GM21367 (cell line): Measurements from ENCODE around the gene MAGOH.
"Not testable (repeated sequence)": the region's sequence is repeated elsewhere in the genome, so short reads cannot be mapped to it uniquely, and the experiment has no call there.

ENCODE experiments used
- ATAC-seq: cut with Tn5 transposase; IDR thresholded peaks from one replicate; pipeline ENCODE4 v1.9.1; 2021; ENCODE audit not compliant: unreplicated experiment

MAGOH gene

DNA sequence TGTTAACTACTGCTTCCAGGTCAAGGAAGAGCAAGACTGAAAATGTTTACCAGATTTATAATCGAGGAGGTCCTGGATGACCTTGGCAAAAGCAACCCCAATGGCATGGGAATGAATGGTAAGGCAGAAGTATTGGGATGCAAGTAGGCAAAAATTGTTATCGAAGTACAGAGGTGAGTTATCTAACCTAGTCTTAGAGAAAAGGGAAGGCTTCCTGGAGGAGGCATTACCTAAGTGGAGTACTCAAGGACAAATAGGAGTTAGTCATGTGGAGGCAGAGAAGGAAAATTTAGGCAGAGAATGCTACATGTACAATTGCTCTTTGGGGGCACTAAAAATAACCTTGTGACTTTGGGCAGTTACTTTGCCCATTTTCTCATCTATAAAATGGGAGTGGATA, 3.5 kb upstream of the MAGOH start:
- no peak for ATAC-seq

DNA sequence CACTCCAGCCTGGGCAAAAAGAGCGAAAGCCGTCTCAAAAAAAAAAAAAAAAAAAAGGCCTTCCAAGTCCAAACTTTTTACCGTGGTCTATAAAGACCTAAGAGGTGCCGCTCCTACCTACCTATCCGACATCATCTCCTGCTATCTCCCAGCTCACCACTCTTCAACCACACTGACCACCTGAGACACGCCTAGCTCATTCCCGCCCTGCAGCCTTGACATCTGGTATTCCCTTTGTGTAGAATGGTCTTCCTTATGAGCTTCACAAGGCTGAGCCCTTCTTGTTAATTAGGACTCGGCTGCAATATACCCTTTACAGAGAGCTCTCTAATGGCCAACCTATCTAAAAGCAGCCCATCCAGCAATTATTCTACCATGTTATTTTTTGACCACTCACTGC, 680 bp downstream of the MAGOH start:
- ATAC-seq = no peak

DNA sequence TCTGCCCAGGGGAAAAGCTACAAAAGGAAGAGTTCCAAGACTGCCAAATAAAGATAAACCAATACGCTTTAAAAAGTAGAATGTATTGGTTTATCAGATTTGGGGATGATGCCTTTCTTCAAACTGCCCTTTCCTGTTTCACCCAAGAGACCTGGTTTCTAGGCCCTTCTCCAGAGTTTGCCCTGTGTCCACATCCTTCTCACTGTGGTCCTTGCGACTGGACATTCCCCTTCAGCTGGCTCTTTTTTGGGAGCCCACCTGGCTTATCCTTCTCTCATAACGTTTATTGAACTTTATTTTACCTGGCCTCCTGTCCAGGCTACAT, 17.4 kb downstream of the MAGOH start:
- no peak for ATAC-seq

DNA sequence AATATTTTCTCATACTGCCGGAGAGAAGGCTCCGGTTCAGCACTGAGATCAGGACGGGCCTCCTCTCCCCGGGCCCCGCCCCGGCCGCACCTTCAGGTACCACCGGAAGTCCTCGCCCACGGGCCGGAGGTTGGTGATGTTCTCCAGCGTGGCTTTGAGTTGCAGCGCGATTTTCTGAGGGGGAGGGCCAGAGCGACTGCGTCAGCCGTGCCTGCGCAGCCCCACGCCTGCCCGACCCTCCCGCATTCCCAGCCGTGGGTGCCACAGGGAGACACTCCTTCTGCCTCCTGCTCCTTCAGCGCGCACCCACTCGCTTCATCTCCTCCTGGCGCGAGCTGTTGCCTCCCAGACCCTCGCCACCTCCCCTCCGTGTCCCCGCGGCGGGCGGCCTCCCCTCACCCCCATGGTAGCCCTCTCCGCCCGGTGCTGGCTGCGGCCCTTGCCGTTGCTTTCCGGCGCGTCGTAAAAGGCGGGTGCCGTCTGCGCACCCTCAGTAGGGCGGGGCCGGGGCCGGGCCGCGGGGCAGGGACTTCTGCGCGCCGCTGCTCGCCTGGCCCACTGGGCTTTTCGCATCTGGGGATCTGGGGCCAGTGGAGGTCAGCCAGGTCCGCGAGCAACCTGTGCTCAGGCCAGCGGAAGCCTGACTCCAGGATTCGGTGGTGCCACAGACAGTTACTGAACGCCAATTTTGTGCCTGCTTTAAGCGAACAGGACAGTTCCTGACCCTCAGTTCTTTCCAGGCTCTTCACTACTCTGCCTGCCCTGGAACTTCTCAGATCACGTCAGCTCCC, 18.0 kb downstream of the MAGOH start, which contains the start of gene CZIB:
CZIB (minus strand) TSS at position 464 of the 791 bp plus-strand sequence; CDS start at position 405, 59 bp downstream.
- peak; percentile 91 for ATAC-seq

DNA sequence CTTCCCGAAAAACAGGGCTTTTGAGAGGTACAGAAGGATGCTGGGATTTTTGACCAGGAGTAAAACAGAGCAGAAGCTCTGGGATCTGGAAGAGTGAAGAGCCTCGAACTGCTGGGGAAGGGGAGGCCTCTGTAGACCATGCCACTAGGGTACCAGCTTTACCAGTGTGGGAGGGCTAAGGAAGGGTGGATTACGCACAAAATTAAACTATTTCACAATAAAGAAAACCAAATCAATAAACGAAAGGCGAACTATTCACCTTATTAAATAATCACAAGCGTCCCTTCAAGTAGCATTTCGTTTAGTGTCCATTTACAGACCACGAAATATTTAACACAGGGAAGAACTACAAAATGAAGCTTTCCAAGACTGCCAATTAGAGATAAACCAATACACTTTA, 18.6 kb downstream of the MAGOH start:
- ATAC-seq = no peak

DNA sequence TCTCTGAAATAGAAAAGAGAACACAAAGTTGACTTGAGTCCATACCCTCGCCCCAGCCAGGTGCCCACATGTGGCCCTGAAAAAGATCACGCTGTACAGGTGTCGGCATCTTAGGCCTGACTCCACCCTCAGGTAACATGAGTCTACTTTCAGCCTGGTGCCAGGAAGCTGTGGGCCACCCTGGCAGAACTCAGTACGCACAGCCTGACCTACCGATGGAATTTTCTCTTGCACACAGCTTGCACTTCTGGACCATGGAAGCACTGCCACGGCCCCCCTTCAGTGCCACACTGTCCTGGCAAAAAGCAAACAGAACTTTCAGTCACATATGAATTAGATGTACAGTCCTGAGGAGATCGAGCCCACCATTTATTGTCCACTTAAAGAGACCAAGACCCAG, 20.1 kb downstream of the MAGOH start:
- ATAC-seq = no peak

DNA sequence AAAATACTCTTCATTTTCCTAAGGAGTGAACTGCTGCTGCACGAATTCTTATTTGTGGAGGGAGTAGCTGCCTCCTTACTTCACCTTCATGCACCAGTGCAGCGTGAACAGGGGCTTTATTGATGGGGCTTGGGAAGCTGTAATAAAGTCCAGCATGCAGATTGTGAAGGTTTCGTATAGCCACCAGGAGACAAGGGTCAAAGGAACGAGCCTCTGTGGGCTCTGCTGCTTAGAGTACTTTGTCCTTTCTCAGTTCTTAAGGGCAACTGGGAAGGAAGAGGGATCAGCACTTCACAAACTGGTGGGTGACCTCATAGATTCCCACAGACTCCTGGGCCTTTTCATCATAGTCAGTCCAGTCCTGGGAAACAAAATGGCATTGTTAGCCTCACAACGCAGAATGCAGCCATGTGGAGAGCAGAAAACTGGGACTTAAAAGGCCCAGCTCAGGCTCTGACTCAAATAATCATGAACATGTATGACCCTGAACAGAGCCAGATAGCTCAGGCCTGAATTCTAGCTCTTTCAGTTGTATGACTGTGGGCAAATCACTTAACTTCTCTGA, 23.9 kb downstream of the MAGOH start:
- no peak for ATAC-seq

DNA sequence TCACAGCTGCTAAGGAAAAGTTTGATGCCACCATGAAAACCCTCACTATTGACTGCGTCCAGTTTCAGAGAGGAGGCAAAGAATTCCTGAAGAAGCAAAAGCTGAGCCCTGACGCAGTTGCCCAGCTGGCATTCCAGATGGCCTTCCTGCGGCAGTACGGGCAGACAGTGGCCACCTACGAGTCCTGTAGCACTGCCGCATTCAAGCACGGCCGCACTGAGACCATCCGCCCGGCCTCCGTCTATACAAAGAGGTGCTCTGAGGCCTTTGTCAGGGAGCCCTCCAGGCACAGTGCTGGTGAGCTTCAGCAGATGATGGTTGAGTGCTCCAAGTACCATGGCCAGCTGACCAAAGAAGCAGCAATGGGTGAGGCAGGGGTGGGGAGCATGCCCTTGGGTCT, 27.4 kb downstream of the MAGOH start:
- no peak for ATAC-seq

DNA sequence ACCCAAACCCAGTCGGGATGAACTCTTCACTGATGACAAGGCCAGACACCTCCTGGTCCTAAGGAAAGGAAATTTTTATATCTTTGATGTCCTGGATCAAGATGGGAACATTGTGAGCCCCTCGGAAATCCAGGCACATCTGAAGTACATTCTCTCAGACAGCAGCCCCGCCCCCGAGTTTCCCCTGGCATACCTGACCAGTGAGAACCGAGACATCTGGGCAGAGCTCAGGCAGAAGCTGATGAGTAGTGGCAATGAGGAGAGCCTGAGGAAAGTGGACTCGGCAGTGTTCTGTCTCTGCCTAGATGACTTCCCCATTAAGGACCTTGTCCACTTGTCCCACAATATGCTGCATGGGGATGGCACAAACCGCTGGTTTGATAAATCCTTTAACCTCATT, 28.0 kb downstream of the MAGOH start:
- no peak for ATAC-seq

DNA sequence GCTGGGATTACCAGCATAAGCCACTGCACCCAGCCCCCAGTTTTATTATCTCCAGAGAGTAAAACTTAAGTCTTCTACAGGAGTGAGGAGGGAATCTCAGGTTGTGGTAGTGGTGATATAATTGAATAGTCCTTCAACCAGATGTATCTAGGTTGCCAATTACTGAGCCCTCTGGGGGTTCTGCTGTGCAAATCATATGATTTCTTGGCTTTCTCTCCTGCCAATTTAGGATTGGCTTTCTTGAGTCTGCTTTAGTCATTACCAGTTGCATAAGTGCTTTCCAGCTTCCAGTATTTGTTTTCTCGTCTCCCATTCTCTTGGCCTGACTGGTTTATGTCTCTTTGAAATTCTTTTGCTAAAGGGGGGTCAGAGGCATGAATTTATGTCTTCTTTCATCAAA, 30.6 kb downstream of the MAGOH start:
- no peak for ATAC-seq

DNA sequence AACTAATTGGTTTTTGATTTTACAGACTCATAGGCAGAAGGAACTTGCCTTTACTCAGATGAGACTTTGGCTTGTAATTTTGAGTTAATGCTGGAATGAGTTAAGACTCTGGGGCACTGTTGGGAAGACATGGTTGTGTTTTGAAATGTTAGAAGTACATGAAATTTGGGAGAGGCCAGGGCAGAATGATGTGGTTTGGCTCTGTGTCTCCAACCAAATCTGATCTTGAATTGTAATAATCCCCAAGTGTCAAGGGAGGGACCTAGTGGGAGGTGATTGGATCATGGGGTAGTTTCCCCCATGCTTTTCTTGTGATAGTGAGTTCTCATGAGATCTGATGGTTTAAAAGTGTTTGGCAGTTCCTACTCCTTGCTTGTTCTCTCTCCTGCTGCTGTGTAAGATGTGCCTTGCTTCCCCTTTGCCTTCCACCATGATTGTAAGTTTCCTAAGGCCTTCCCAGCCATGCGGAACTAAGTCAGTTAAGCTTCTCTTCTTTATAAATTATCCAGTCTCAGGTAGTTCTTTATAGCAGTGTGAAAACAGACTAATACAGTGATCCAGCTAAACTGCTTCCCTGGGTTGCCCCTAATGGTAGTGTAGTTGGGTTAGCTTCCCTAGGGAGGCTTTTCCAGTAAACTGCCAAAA, 31.5 kb downstream of the MAGOH start:
- ATAC-seq = no peak

DNA sequence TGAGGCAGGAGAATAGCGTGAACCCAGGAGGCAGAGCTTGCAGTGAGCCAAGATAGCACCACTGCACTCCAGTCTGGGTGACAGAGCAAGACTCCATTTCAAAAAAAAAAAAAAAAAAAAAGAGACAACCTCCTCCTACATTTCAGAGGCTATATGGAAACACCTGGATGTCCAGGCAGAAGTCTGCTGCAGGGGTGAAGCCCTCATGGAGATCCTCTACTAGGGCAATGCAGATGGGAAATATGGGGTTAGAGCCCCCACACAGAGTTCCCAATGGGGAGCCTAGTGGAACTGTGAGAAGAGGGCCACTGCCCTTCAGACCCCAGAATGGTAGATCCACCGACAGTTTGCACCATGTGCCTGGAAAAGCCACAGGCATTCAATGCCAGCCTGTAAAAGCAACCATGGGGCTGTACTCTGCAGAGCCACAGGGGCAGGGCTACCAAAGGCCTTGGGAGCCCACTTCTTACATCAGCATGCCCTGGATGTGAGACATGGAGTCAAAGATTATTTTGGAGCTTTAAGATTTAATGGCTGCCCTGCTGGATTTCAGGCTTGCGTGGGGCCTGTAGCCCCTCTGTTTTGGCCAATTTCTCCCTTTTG, 32.1 kb downstream of the MAGOH start:
- ATAC-seq = not testable (repeated sequence)

DNA sequence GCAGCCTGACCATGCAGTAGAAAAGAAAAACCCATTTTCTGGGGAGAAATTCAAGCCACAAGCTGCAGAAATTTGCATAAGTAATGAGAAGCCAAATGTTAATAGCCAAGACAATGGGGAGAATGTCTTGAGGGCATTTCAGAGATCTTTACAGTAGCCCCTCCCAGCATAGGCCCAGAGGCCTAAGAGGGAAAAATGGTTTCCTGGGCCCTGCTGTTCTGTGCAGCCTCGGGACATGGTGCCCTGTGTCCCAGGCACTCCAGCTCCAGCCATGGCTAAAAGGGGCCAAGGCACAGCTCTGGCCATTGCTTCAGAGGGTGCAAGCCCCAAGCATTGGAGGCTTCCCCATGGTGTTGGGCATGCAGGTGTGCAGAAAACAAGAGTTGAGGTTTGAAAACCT, 32.8 kb downstream of the MAGOH start:
- ATAC-seq = not testable (repeated sequence)

DNA sequence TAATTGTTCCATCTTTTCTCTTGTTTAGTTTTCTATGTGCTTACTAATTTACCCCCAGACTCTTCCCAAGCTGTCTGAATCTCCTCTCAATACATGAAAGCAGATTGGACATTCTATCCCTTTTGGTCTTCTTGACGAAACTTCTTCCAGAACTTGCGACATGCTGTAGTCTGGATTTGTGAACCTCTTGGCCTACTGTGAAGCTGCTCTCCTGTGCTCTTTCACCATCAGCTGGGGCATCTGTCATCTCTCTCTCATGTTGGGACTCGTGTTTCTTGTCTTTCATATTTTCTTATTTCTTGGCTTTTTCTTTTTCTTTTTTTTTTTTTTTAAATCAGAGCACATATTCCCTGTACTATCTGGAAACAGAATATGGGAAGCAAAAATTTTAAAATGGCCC, 34.9 kb downstream of the MAGOH start:
- ATAC-seq = no peak

DNA sequence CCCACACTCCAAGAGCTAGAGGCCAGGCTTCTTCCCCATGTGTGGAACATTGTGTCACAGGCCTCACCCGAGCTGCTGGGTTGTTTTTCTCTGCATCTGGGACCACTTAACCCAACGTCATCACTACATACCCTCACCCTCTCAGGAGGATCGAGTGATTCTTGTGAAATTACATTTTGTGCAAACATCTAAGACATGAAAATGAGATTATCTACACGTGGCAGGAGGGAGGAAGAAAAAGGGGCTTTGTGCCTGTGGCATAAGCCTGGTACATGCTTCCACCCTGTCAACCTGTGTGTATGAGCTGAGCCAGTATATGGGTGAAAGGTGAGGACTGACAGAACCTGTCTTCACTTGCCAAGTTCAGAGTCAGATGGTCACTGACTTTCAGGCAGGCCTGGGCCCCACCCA, 40.1 kb downstream of the MAGOH start:
- no peak for ATAC-seq

DNA sequence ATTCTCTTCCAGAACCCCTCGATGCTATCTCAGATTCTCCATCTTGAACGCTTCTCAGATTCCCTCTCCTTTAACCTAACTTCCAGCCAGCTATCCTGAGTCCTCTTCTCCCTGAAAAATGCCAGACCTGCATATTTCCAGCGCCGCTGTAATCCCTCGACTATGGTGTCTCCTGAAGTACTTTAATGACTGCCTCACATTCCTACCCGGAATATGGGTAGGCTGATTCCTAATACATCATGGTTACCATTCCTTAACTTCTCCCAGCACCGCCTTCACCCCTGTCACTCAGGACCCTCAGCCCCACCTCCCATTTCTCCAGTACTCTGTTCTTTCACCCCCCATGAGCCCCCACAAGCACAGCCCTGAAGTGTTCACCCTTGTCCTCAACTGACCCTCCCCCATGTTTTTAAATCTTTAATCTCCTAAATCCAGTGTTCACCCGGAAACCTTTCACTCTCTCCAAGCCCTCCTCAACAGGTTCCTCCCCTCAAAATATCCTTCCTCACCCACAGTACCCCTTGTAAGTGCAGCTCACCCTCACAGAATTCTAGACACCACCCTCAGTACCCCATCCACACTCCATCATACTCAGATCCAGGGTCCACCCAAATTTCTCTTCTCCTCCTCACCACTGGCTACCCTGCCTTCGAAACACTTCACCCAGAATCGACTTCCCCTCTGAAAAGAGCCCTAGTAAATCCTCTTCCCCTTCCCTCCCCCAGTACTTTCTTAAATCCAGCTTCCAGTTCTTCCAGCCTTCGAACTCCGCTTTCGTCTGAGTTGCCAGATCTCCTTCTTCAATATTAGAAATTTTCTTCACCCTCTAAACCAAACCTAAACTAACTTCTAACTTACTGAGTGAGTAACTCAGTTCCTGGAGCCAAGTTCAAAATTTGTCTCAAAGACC, 40.8 kb downstream of the MAGOH start:
- no peak for ATAC-seq

DNA sequence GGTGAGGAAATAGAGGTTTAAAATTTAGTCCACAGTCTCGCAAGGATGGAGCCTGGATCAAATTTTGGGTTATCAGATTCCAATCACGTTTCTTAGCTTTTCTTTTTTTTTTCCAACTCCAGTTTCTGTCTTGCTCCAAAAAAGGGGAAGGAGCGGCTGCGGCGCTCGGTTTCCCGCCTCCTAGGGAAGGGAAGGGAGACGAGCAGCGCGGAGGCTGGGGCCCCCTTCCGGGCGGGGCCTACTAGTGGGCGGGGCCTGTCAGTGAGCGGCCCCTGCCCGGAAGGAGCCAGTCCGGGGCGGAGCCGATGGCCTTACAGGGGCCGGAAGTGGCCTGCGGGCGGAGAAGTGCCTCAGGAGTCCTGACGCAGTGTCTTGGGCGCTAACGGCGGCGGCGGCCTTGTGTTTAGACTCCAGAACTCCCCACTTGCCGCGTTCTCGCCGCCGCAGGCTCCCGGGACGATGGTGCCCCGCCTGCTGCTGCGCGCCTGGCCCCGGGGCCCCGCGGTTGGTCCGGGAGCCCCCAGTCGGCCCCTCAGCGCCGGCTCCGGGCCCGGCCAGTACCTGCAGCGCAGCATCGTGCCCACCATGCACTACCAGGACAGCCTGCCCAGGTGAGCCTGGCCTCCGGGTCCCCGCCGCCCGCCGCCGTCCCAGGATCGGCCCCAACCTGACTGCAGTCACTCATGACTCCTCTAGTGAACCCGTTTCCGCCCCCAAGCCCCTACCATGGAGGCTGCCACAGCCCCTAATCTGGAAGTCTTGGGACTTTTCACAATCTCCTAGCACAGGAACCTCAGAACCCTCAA, 41.6 kb downstream of the MAGOH start, which contains the start of gene CPT2:
CPT2 (plus strand) TSS at position 340 of the 806 bp plus-strand sequence; CDS start at position 460, 120 bp downstream.
- peak; percentile 96 for ATAC-seq

DNA sequence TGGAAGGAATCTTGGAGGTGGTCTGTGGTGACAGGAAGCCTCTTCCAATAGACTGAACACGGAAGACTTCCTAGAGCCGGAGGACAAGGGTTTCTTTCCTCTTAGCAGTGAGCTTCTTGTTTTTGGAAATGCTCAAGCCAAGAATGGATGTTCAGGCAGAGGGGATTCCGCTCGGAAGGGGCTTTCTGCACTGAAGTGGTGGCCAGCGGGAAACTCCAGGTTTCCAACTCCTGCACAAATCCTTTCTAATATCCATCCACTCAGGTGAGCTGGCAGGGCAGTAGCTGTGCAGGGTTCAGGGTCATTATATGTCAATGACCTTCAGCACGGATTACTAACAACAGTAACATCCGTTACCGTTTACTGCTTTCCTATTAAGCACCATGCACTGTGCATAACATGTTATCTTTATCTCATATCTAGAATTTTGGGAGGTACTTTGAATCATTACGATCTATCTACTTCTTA, 42.3 kb downstream of the MAGOH start:
- no peak for ATAC-seq

DNA sequence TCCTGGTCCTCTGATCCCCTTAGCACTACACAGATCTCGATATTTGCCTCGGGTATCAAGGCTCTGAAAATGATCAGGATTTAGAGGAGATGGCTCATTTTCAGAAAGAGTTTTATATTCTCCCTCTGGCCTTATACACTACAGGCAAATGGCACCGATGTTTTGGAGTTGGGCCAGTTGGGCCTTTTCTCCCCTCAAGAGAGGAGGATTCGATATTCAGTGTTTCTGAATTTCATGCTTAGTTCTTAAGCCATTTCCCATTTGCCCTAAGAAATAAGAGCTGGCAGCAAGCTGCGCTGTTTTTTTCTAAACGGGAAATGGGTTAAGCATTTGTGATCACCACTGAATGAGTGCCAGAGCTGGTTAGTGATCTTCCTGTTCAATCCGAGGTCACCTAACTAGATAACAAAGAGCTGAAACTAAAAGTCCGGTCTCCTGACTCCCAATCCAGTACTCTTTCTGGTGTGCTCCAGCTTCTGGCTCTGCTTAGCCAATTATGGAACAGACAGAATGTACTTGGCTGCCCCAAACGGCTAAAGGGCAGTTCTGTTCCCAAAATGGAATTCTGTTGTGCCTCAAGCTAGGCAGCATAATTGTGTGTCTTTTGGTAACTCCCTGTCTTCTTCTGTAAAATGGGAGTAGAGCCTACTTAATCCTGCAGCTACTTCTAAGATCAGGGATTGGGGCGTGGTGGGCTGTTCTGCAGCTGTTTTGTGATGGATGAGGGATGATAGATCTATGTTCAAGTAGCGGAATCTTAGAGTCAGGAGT, 42.9 kb downstream of the MAGOH start:
- ATAC-seq = no peak
